Progenitor cell of endocrine pancreas (in vitro differentiated cells): Measurements from ENCODE around the gene LAMA2. TPM values are rescaled to one million over a fixed set of nuclear protein-coding genes. Genes with fewer than 3 reads are reported as not detected.

Source experiments
- DNase-seq: peaks from one replicate; pipeline ENCODE4 v3.0.0; 2021; ENCODE audit warnings: low spot score; ENCODE audit not compliant: unreplicated experiment
- H3K27ac Mint-ChIP-seq: 2 replicates; pipeline ENCODE4 v1.8.0; 2021; ENCODE audit warnings: mild to moderate bottlenecking, moderate library complexity, mixed read lengths
- H3K27me3 Mint-ChIP-seq: 2 replicates; pipeline ENCODE4 v1.8.0; 2021; ENCODE audit warnings: mixed read lengths
- H3K36me3 Mint-ChIP-seq: 2 replicates; pipeline ENCODE4 v1.8.0; 2022; ENCODE audit warnings: mixed read lengths; ENCODE audit not compliant: insufficient read depth
- H3K4me1 Mint-ChIP-seq: 2 replicates; pipeline ENCODE4 v1.8.0; 2021; ENCODE audit warnings: low read depth, mixed read lengths
- H3K4me3 Mint-ChIP-seq: 2 replicates; pipeline ENCODE4 v1.8.0; 2021; ENCODE audit warnings: low read depth, mild to moderate bottlenecking, moderate library complexity, mixed read lengths
- H3K9me3 Mint-ChIP-seq: 2 replicates; pipeline ENCODE4 v1.8.0; 2021; ENCODE audit warnings: low read depth, mixed read lengths
- CTCF ChIP-seq: fragments of 200-600 bp; sonication (generic); IDR thresholded peaks from one replicate; pipeline ENCODE4 v1.5.0; 2021; ENCODE audit warnings: antibody characterized with exemption, mild to moderate bottlenecking; ENCODE audit not compliant: unreplicated experiment
- total RNA-seq: library from RNA; stranded (reverse); gene quantifications from 2 replicates; pipeline ENCODE4 v1.2.1, GENCODE V29; 2021

LAMA2 gene
- total RNA-seq, 1 donor from 2014 or later, result 0.22 TPM

- no peaks in the 10 kb centered on the region for H3K36me3 Mint-ChIP-seq
- TF ChIP-seq CTCF, result no peak
- no peak overlapping the region for H3K27ac Mint-ChIP-seq
- peaks cover 5% of the 10 kb centered on the region for H3K27me3 Mint-ChIP-seq
- no peak for DNase-seq
- H3K4me1 Mint-ChIP-seq, result peaks cover 4% of the 10 kb centered on the region
- no peak overlapping the region for H3K4me3 Mint-ChIP-seq
- no peaks in the 10 kb centered on the region for H3K9me3 Mint-ChIP-seq
Observed at GRCh38 chr6:129238991-129239390, 356.1 kb downstream of the LAMA2 start.

- Mint-ChIP-seq H3K4me1 (peaks cover 4% of the 10 kb centered on the region), H3K36me3 (no peaks in the 10 kb centered on the region), H3K27ac (no peak overlapping the region), H3K4me3 (no peak overlapping the region), H3K27me3 (peaks cover 5% of the 10 kb centered on the region), H3K9me3 (no peaks in the 10 kb centered on the region)
- no peak for DNase-seq
- no peak for TF ChIP-seq CTCF
Observed at GRCh38 chr6:129239825-129240491, 357.0 kb downstream of the LAMA2 start.

GRCh38 chr6:129240492-129240853, 357.5 kb downstream of the LAMA2 start:
- peaks cover 2% of the 10 kb centered on the region for H3K4me1 Mint-ChIP-seq
- TF ChIP-seq CTCF, result no peak
- H3K27ac Mint-ChIP-seq, result no peak overlapping the region

DNA sequence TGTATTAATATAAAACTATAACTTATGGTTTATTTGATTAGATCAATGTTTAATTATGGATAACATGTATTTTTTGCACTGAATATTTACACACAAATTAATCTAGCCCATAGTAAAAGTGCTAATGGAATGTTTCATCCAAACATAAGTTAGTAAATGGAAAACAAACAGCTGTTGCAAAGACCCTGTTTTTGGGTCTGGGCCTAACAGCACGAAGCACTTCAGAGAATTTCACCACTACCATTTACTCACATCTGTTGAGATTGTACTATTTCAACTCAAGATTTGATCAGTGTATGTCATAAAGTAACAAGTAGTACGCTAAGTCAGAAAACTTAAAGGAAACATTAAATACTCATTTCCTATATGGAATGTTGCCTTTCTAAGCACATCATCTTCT, 359.6 kb downstream of the LAMA2 start:
- Mint-ChIP-seq H3K36me3 (no peaks in the 10 kb centered on the region), H3K27ac (no peak overlapping the region), H3K4me1 (peaks cover 2% of the 10 kb centered on the region), H3K9me3 (no peaks in the 10 kb centered on the region), H3K4me3 (no peak overlapping the region), H3K27me3 (peaks cover 10% of the 10 kb centered on the region)
- no peak for DNase-seq
- TF ChIP-seq CTCF, result no peak

More at GRCh38 chr6:129240492-129240853, 357.5 kb downstream of the LAMA2 start:
- DNase-seq, result no peak
- Mint-ChIP-seq H3K4me3 (no peak overlapping the region), H3K9me3 (no peaks in the 10 kb centered on the region), H3K27me3 (peaks cover 5% of the 10 kb centered on the region), H3K36me3 (no peaks in the 10 kb centered on the region)

- no peak for TF ChIP-seq CTCF
- no peak overlapping the region for H3K4me3 Mint-ChIP-seq
- no peak overlapping the region for H3K27ac Mint-ChIP-seq
- H3K4me1 Mint-ChIP-seq, result peaks cover 2% of the 10 kb centered on the region
- peaks cover 10% of the 10 kb centered on the region for H3K27me3 Mint-ChIP-seq
- no peak for DNase-seq
- H3K9me3 Mint-ChIP-seq, result no peaks in the 10 kb centered on the region
- H3K36me3 Mint-ChIP-seq, result no peaks in the 10 kb centered on the region
Observed at GRCh38 chr6:129243377-129243776, 360.4 kb downstream of the LAMA2 start.
